GM12801 (cell line): ENCODE measurements around the gene ARHGEF16.

ENCODE experiments used
- CTCF ChIP-seq: IDR thresholded peaks from one replicate; pipeline ENCODE4 v1.5.1; 2011; ENCODE audit warnings: control low read depth; ENCODE audit not compliant: insufficient read length; ENCODE audit errors: extremely low read depth

Gene ARHGEF16

DNA sequence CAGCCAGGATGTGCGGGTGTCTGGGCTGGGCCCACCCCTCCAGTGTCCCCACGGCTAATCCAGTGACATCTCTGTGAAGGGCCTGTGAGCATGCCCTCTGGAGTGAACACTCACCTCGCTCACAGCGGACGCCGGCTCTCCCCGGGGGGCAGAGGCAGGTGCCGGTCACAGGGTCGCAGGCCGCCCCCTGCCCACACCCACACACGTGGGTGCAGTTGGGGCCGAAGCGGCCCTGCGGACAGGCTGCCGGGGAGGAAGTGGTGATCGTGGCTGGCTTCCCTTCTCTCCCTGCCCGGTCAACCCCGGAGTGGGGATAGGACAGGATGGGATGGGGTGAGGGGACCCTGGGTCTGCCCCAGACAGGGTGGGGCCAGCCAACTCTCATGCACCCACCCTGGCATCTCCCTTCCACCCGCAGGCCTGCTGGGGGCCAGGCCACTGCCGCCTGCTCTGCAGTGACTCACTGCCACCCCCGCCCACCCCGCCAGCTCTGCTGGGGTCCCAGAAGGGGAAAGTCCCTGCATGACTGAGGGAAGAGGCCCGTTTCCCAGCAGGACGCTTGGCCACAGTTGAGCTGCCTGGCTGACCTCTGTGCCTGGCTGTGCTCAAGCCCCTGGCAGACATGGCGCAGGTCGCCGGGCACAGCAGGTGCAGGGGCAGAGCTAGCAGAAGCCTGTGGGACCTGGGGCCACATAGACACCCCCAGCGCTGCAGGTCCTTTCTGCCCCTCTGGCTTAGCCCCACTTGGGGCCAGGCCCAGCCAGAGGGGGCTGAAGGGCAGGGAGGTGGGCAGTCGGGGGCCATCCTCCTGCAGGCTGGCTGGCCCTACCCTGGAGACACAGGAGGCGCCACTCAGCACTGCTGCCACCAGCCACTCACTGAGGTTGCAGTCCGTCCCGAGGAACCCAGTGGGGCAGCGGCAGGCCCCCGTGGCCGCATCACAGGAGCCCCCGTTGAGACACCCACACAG, 41.6 kb downstream of the ARHGEF16 start:
- TF ChIP-seq CTCF: no peak

- TF ChIP-seq CTCF: no peak
These were observed 42.5 kb downstream of the ARHGEF16 start for GRCh38 chr1:3496916-3497315.

DNA sequence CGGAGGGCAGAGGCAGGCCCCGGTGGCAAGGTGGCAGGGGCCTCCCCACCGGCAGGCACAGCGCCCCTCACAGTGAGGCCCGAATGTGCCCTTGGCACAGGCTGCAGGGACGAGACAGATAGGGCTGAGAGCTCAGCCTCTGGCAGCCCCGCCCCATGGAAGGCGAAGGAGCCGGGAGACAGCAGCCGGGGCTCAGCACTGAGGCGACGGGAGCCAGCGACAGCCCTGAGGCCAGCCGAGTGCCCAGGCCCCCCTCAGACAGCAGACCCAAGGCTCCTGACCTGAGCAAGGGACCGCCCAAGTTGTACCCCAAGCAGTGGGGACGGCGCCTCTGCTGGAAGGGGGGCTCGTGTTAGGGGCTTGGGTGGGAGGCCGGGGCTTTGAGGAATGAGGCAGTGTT, 43.1 kb downstream of the ARHGEF16 start:
- no peak for TF ChIP-seq CTCF

DNA sequence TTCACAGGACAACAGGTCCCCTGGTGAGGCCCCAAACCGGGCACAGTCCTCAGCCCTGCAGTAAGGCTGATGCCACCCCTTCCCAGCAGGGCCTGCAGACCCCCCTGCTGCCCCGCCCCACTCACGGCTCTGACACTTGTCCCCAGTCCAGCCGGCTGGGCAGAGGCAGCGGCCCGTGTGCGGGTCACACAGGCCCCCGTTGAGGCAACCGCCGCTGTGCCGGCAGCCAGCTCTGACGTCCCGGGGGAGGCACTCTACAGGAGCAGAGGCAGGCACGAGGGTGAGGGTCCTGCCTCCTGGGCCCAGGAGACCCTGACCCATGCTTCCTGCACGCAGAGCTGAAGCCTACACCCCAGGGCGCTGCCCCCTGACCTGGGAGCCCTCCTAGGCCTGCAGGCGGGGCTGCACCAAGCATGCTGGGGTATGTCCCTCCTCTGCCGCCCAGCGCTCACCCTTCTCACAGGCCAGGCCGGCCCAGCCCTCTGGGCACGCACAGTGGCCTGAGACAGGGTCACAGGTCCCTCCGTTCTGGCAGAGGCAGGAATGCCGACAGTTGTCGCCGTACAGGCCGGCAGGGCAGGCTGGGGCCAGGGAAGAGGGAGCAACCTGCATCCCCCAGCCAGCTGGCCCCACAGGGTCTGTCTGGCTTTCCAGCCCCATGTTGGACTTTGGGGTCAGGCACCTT, 43.9 kb downstream of the ARHGEF16 start:
- TF ChIP-seq CTCF: no peak

- no peak for TF ChIP-seq CTCF
These were observed 44.5 kb downstream of the ARHGEF16 start for GRCh38 chr1:3498986-3499385.

DNA sequence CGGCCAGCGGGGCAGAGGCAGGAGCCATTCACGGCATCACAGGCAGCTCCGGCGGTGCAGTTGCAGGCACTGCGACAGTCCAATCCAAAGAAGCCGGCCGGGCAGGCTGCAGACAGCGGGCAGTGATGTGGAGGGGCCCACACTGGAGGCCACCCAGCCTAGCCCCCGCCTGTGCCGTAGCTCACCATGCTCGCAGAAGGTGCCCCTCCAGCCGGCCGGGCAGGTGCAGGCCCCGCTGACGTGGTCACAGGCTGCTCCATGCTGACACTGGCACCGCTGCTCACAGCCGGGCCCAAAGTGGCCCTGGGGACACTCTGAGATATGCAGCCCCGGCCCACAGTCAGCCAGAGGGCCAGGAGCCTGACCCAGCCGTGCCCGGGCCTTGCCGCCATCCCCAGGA, 45.1 kb downstream of the ARHGEF16 start:
- no peak for TF ChIP-seq CTCF

DNA sequence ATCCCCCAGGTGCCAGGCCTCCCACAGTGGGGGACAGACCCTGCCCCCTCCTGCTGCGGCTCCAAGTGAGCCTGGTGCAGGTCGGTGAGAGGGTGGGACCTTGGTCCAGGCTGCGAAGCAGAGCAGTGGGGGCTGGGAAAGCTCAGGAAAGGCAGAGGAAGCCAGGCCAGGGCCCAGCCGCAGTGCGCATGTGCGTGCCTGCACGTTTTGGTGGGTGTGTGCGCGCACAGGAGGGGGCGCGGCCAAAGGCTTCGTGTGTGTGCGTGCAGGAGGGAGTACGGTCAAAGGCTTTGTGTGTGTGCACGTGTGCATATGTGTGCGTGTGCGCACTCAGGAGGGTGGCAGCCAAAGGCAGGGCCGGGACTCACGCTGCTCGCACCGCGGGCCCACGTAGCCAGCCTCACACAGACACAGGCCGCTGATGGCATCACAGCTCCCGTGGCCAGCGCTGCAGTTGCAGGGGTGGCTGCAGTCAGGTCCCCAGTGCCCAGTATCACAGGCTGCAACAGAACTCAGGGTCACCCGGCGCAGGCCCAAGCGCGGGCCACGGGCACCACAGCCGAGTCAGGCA, 45.9 kb downstream of the ARHGEF16 start:
- TF ChIP-seq CTCF: no peak
